ENCODE measurements around the gene C19orf81. TPM values are rescaled to one million over a fixed set of nuclear protein-coding genes. Genes with fewer than 3 reads are reported as not detected.

The C19orf81 gene
- total RNA-seq, 4 donors from 2014 or later: 1.1 TPM; not detected in 3

DNA sequence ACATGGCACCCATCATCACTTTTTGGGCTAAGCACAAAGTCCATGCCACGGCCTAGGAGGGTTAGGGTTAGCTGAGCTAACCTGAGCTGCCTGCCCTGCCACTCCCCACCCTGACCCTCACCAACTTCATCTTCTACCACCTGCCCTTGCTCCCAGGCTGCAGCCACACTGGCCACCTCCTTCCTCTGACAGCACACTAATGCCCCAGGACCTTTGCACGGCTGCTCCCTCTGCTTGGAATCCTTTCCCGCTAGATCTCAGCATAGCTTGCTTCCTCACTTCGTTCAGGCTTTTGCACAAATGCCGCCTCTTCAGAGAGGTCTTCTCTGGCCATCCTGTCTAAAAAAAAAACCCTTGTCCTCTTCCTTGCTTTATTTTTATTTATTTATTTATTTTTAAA, 57.1 kb downstream of the C19orf81 start:
- TF ChIP-seq, protein P1, sequence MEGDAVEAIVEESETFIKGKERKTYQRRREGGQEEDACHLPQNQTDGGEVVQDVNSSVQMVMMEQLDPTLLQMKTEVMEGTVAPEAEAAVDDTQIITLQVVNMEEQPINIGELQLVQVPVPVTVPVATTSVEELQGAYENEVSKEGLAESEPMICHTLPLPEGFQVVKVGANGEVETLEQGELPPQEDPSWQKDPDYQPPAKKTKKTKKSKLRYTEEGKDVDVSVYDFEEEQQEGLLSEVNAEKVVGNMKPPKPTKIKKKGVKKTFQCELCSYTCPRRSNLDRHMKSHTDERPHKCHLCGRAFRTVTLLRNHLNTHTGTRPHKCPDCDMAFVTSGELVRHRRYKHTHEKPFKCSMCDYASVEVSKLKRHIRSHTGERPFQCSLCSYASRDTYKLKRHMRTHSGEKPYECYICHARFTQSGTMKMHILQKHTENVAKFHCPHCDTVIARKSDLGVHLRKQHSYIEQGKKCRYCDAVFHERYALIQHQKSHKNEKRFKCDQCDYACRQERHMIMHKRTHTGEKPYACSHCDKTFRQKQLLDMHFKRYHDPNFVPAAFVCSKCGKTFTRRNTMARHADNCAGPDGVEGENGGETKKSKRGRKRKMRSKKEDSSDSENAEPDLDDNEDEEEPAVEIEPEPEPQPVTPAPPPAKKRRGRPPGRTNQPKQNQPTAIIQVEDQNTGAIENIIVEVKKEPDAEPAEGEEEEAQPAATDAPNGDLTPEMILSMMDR (IDR thresholded peaks at IDR 0.05): no peak
- TF ChIP-seq POLR2AphosphoS5 (IDR thresholded peaks at IDR 0.05) (no peak), POLR2A (IDR thresholded peaks at IDR 0.05; ENCODE audit: low read depth) (no peak), EP300 (IDR thresholded peaks at IDR 0.05) (no peak)
- intact Hi-C loops (cut with DNase I): no loop called here
- WGBS: 68% methylated on average over 5 of the region's 5 CpGs
- Histone ChIP-seq H3K36me3 (no peaks in the 10 kb centered on the region), H3K27ac (replicated peaks in 1 of 4) (no peak overlapping the region), H3K27me3 (peaks cover 0 to 54% (median 7%) of the 10 kb centered on the region in 4 donors), H3K4me1 (no peaks in the 10 kb centered on the region), H3K9me3 (no peaks in the 10 kb centered on the region), H3K4me3 (no peak overlapping the region)
- no peak for DNase-seq (ENCODE audit: extremely low spot score)

DNA sequence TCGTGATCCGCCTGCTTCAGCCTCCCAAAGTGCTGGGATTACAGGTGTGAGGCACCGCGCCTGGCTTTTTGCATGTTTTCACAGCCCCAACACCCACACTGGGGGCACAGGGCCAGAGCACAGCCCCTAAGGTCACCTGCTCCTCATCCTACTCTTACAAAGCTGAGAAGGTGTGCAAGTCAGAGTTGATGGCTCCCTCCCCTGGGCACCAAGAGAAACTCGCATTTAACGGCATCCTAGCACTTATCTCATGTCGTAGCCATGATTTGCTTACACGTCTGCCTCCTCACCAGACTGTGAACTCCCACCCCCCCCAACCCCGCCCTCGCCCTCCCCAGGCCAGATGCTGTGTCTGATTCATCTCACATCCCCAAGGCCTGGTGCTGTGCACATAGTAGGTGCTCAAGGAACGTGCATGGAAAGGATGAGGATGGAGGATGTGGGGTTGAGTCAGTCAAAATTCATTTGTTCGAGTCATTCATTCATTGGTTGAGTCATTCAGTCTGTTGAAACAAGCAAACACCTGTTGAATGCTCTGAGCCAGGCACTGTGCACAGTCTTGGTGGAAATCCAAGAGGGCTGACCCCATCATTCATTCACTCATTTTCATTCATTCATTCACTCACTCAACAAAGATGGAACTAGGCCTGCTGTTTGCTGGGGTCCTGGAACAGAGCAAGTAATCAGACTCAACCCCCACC, 59.1 kb downstream of the C19orf81 start:
- no peak overlapping the region for H3K27ac ChIP-seq (replicated peaks in 1 of 4)
- intact Hi-C loops (cut with DNase I): no loop called here
- H3K4me3 ChIP-seq: no peak overlapping the region
- WGBS: 85% methylated on average over 9 of the region's 12 CpGs
- H3K27me3 ChIP-seq: peaks cover 0 to 54% (median 5%) of the 10 kb centered on the region in 4 donors
- H3K36me3 ChIP-seq: no peaks in the 10 kb centered on the region
- H3K4me1 ChIP-seq: no peaks in the 10 kb centered on the region
- no peak for DNase-seq (ENCODE audit: extremely low spot score)
- TF ChIP-seq POLR2AphosphoS5 (IDR thresholded peaks at IDR 0.05): no peak
- TF ChIP-seq, protein P1 (IDR thresholded peaks at IDR 0.05): no peak
- no peaks in the 10 kb centered on the region for H3K9me3 ChIP-seq

Other genes with a start within 250 kb of the C19orf81 start
- under 1 TPM in 1 of 4 donors, not detected in 3; 0.17 TPM for gene SPIB, start 230.5 kb upstream of the C19orf81 start, total RNA-seq
- gene MYBPC2, start 216.6 kb upstream of the C19orf81 start, total RNA-seq: not detected
- 10 to 100 TPM; 41.1 to 79.1 (median 59.7) TPM for gene EMC10, start 172.9 kb upstream of the C19orf81 start, total RNA-seq
- gene GARIN5A, start 172.6 kb upstream of the C19orf81 start, total RNA-seq: under 1 TPM in 2 of 4 donors, not detected in 2; 0.32 to 0.52 TPM
- 10 to 100 TPM; 31.3 to 59.4 (median 42.9) TPM for gene JOSD2, start 138.3 kb upstream of the C19orf81 start, total RNA-seq
- 1 to 10 TPM in 1 of 4 donors, not detected in 3; 1.6 TPM for gene ASPDH, start 135.5 kb upstream of the C19orf81 start, total RNA-seq
- gene LRRC4B, start 81.0 kb upstream of the C19orf81 start, total RNA-seq: 10 to 100 TPM in 1 of 4 donors, 1 to 10 TPM in 3; 3.7 to 12.5 (median 6.7) TPM
- gene SYT3, start 9.6 kb upstream of the C19orf81 start, total RNA-seq: 1 to 10 TPM in 1 of 4 donors, under 1 TPM in 2, not detected in 1; 0.17 to 1.2 (median 0.71) TPM
- gene SHANK1, start 70.4 kb downstream of the C19orf81 start, total RNA-seq: under 1 TPM in 3 of 4 donors, not detected in 1; 0.11 to 0.42 (median 0.39) TPM
- gene CLEC11A, start 73.9 kb downstream of the C19orf81 start, total RNA-seq: 10 to 100 TPM in 3 of 4 donors, 1 to 10 TPM in 1; 8.3 to 15.4 (median 11.1) TPM
- gene GPR32, start 121.0 kb downstream of the C19orf81 start, total RNA-seq: not detected
- gene ACP4, start 141.0 kb downstream of the C19orf81 start, total RNA-seq: not detected
- gene KLK1, start 174.3 kb downstream of the C19orf81 start, total RNA-seq: not detected
- gene KLK15, start 184.1 kb downstream of the C19orf81 start, total RNA-seq: not detected
- not detected for gene KLK3, start 205.5 kb downstream of the C19orf81 start, total RNA-seq
- not detected for gene KLK2, start 224.0 kb downstream of the C19orf81 start, total RNA-seq

Measured in esophagus muscularis mucosa (tissue), 4 donors.